ENCODE data around the gene CACUL1.
A peak's percentile ranks its signal among the peaks of the same experiment; 100 is the strongest.
"Not testable (repeated sequence)": the region's sequence is repeated elsewhere in the genome, so short reads cannot be mapped to it uniquely, and the experiment has no call there.

Gene CACUL1

GRCh38 chr10:118682533-118682932, 72.2 kb downstream of the CACUL1 start:
- DNase-seq = no peak

DNA sequence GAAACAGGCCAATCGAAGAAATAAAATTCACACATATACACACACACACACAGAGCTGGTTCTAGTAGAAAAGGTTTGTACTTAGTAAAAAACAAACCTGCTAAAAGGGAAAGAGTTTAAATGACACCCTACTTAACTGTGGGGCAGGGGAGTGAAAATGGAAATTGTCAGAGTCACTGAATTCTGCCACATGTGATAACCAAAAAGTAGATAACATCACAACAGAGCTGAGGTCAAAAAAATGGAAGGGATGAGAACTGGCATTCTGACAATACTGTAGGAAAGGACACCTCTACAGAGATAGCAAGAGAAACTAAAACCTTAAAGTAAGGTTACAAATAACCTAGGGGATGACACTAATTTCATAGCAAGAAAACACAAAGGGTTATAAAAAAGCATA, 74.6 kb downstream of the CACUL1 start:
- no peak for DNase-seq

GRCh38 chr10:118674226-118674919, 80.4 kb downstream of the CACUL1 start:
- DNase-seq = no peak

GRCh38 chr10:118672766-118673715, 81.7 kb downstream of the CACUL1 start:
- DNase-seq = no peak

DNA sequence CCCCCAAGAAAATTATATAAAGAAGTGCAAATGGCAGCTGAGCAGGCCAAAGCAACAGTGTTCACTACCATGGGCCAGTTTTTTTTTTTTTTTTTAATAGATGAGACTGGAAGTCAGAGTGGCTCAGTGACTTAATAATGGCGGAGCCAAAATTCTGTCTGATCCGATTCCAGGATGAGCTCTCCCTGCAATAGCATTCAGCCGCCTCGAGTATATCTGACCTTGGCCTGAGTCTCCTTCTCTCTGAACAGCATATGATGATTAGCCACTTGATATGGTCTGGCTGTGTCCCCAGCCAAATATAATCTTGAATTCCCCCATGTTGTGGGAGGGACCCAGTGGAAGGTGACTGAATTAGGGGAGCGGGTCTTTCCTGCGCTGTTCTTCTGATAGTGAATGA, 82.6 kb downstream of the CACUL1 start:
- DNase-seq = no peak

DNA sequence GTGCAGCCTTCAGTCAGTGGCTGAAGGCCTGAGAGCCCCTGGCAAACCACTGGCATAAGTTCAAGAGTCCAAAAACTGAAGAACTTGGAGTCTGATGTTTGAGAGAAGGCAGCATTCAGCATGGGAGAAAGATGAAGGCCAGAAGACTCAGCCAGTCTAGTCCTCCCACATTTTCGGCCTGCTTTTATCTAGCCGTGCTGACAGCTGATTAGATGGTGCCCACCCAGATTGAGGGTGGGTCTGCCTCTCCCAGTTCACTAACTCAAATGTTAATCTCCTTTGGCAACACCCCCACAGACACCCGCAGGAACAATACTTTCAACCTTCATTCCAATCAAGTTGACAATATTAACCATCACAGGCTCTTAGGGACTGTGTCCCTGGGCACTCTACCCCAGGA, 83.5 kb downstream of the CACUL1 start:
- not testable (repeated sequence) for DNase-seq

DNA sequence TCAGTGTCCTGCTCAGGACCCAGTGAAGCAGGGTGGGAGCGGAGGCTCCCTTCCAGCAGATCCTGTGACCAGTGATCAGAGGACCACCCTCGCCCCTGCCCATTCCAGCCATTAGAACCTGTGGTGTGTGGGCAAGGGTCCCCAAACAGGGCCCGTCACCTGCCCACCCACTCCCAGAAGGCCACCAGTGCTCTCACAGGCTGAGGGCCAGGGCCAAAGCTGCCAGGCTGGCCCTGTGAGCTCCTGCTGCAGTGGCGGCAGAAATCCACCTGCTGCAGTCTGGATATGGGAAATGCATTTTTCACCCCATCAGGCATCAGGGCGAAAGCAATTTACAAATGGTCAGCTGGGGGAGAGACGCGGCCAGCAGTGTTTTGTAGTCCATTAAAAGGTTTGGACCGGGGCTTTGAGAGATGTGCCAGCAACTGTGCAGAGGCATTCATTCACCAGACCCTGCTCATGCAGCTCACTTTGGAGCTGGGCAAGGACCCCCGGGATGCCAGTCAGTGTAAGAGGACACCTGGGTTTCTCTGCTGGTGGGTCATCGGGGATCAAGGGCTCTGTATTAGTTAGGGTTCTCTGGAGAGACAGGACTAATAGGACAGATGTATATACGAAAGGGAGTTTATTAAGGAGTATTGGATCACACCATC, 84.2 kb downstream of the CACUL1 start:
- no peak for DNase-seq

- no peak for DNase-seq
These were observed 84.9 kb downstream of the CACUL1 start for GRCh38 chr10:118669835-118670234.

- no peak for DNase-seq
These were observed 85.6 kb downstream of the CACUL1 start for GRCh38 chr10:118669020-118669791.

DNA sequence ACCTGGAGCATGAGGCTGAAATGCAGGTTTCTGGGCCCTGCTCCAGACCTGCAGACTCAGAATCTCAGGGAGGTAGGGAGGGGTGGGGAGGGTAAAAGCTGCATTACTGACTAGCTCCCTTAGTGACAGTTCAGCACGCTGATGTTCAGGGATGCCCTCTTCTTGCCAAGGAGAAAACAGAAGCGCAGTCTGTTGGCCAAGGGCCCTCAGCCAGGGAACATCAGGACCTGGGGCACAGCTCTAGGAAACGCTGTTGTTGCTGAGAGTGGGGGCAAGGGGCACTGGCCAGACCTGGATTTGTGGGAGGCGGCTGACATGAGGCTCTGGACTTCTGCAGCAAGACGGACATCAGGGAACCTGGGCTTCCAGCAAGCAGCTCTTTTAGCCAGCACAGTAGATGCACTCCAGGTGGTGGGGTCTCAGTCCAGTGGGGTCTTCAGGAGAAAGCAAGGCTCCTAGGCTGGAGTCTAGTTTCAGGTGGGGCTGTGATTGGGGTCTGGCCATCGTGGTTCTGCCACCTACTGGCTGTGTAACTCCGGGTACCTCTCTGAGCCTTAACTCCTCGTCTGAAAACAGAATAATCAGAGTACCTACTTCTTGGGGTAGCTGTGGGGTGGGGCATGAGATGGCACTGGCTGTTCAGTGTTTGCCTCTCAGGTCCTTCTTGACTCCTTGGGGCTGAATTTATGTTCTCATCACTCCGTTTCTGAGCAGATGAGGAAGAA, 86.4 kb downstream of the CACUL1 start:
- no peak for DNase-seq

GRCh38 chr10:118667732-118668131, 87.0 kb downstream of the CACUL1 start:
- no peak for DNase-seq

DNA sequence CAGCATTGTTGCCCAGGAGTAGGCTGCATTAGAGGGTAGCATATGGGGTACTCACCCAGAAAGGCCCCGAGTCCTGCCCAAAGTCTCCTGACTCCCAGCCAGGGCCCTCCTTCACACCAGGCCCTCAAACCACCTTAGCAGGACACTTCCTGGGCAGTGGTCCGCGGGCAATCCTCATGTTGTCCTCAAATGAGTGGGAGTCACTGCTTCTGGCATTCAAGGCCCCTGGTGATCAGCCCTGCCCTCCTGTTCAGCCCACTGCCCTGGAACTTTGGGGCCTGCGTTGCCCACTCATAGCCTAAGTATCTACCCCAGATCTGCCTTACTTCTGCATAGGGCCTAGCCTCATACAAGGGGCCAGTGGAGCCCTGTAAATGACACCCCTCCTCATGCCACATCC, 88.4 kb downstream of the CACUL1 start:
- no peak for DNase-seq

- no peak for DNase-seq
These were observed 90.4 kb downstream of the CACUL1 start for GRCh38 chr10:118664321-118664720.

GRCh38 chr10:118663176-118663575, 91.6 kb downstream of the CACUL1 start:
- DNase-seq = no peak

GRCh38 chr10:118662228-118663035, 92.3 kb downstream of the CACUL1 start:
- DNase-seq = peak; percentile 56

GRCh38 chr10:118658762-118659161, 96.0 kb downstream of the CACUL1 start:
- no peak for DNase-seq

DNA sequence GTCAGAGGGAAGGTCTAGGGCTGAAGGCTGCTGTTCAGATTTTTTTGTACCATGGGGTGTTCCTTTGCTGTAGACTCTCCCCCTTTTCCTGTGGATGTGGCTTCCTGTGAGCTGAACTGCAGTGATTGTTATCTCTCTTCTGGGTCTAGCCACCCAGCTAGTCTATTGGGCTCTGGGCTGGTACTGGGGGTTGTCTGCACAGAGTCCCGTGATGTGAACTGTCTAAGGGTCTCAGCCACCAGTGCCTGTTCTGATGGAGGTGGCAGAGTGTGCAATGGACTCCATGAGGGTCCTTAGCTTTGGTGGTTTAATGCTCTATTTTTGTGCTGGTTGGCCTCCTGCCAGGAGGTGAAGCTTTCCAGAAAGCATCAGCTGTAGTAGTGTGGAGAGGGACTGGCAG, 96.6 kb downstream of the CACUL1 start:
- DNase-seq = not testable (repeated sequence)

DNA sequence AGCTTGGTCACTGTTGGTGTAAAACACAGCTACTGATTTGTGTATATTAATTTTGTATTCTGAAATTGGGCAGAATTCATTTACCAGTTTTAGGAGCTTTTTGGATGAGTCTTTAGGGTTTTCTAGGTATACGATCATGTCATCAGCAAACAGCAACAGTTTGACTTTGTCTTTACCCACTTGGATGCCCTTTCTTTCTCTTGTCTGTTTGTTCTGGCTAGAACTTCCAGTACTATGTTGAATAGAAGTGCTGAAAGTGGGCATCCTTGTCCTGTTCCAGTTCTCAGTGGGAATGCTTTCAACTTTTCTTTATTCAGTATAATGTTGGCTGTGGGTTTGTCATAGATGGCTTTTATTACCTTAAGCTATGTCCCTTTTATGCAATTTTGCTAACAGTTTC, 109.5 kb downstream of the CACUL1 start:
- DNase-seq = not testable (repeated sequence)

DNA sequence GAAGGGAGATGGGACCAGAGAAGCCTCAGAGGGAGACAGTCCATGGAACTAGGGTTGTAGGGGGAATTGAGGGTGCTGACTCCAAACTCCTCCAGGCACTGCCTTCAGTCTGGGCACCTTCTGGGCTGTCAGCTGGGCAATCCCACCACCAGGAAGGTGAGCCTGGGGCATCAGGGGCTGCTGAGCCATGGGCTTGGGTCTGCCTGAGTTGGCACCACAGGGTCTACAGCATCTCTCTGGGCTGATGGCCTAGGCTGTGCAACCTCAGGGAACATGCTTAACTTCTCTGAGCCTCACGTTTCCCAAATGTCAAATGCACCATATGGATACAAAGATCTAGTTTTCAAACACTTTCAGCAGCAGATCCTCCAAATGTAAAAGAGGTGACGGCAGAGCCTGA, 112.5 kb downstream of the CACUL1 start:
- DNase-seq = no peak

DNA sequence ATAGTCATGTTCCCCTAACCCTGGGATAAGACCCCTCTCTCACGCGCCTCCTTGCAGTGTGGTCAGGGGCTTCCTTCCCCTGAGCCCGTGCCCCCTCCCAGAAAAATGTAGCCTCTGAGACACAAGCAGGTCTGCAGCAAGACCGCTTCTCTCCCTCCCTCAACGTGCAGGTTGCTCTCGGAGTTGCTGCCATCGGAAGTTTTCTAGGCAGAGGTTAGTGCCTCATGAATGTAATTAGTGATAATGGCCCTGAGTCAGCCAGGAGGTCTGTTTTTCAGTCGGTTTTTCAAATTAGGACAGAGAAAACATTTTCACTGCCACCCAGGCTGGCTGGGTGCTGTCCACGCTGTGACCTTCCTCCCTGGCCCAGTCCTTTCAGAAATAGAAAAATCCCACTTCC, 116.1 kb downstream of the CACUL1 start:
- no peak for DNase-seq

Measured in NCI-H2029 (cell line).